ENCODE data around the gene PRDM16.

Gene PRDM16

DNA sequence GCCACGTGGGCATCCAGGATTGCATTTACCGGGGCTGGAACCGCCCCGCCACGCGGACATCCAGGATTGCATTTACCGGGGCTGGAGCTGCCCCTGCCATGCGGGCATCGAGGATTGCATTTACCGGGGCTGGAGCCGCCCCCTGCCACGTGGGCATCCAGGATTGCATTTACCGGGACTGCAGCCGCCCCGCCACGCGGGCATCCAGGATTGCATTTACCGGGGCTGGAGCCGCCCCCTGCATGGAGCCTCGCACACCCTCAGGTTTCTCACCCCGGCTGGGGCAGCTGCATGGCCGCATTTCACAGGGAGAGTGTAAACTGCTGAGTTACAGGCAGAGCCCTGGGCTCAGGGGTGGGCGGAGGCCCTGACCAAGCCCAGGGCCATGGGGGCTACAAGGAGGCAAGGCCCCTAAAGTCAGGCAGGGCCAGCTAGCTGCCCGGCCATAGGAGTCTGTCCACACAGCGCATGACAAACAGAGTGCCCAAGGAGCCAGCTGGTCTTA is 218.7 kb downstream of the PRDM16 start:
- peaks cover 11 to 21% of the 10 kb centered on the region in 2 donors for H3K27me3 ChIP-seq (ENCODE audit: control insufficient read depth in 1 of 2, insufficient read depth in 2 of 2, low read length in 2 of 2)

DNA sequence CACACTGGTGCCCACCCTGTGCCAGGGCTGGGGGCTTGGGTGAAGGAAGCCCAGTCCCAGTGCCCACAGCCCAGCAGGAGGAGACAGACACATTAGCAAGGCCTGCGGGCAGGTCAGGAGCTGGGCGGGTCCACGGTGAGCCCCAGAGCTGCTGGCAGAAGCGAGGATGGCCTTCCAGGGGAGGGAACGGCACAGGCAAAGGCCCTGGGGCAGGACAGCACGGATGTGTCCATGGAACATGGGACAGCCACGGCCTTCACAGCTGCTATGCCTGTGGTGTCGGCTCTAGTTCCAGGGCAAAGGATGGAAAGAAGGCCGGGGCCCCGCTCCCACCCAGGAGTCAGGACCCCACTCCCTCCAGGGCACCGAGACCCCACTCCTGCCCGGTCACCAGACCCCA is 220.5 kb downstream of the PRDM16 start:
- no peaks in the 10 kb centered on the region for H3K9me3 ChIP-seq (ENCODE audit: control insufficient read depth in 2 of 2, low read length in 2 of 2)
- H3K9ac ChIP-seq (ENCODE audit: low read length in 2 of 2): no peak overlapping the region
- no peaks in the 10 kb centered on the region for H3K4me1 ChIP-seq (ENCODE audit: control insufficient read depth, insufficient read depth, low read length)
- H3K4me3 ChIP-seq (ENCODE audit: low read length in 2 of 2): no peak overlapping the region
- peaks cover 2 to 7% of the 10 kb centered on the region in 2 donors for H3K27me3 ChIP-seq (ENCODE audit: control insufficient read depth in 1 of 2, insufficient read depth in 2 of 2, low read length in 2 of 2)
- H3K36me3 ChIP-seq (ENCODE audit: control insufficient read depth in 2 of 2, insufficient read depth in 2 of 2, low read length in 2 of 2): no peaks in the 10 kb centered on the region
- no peak overlapping the region for H3K27ac ChIP-seq (ENCODE audit: low read length)

More for the DNA sequence above, 218.7 kb downstream of the PRDM16 start:
- H3K4me3 ChIP-seq (ENCODE audit: low read length in 2 of 2): no peak overlapping the region
- H3K27ac ChIP-seq (ENCODE audit: low read length): no peak overlapping the region
- H3K36me3 ChIP-seq (ENCODE audit: control insufficient read depth in 2 of 2, insufficient read depth in 2 of 2, low read length in 2 of 2): no peaks in the 10 kb centered on the region
- no peaks in the 10 kb centered on the region for H3K9me3 ChIP-seq (ENCODE audit: control insufficient read depth in 2 of 2, low read length in 2 of 2)
- H3K9ac ChIP-seq (ENCODE audit: low read length in 2 of 2): no peak overlapping the region
- H3K4me1 ChIP-seq (ENCODE audit: control insufficient read depth, insufficient read depth, low read length): peaks cover 9% of the 10 kb centered on the region

DNA sequence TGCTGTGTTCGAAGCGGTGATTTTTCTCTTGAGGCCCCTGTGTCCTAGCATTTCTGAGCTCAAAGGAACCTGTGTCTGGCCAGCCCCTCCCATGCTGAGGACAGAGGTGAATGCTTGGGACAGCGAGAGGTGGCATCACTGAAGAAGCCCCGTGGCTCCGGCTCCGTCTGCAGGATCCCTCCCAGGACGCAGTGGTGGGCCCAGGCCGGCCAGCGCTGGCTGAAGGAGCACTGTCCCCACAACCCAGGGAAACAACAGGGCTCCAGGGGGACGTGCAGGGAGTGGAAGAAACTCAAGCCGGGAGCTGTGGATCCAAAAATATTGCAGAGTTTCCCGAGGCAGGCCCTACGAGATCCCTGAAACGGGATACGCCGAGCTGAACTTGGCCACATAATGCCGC is 221.4 kb downstream of the PRDM16 start:
- no peaks in the 10 kb centered on the region for H3K9me3 ChIP-seq (ENCODE audit: control insufficient read depth in 2 of 2, low read length in 2 of 2)
- H3K36me3 ChIP-seq (ENCODE audit: control insufficient read depth in 2 of 2, insufficient read depth in 2 of 2, low read length in 2 of 2): no peaks in the 10 kb centered on the region
- H3K4me3 ChIP-seq (ENCODE audit: low read length in 2 of 2): no peak overlapping the region
- H3K9ac ChIP-seq (ENCODE audit: low read length in 2 of 2): no peak overlapping the region
- peaks cover 4 to 5% of the 10 kb centered on the region in 2 donors for H3K27me3 ChIP-seq (ENCODE audit: control insufficient read depth in 1 of 2, insufficient read depth in 2 of 2, low read length in 2 of 2)
- H3K4me1 ChIP-seq (ENCODE audit: control insufficient read depth, insufficient read depth, low read length): no peaks in the 10 kb centered on the region
- no peak overlapping the region for H3K27ac ChIP-seq (ENCODE audit: low read length)

DNA sequence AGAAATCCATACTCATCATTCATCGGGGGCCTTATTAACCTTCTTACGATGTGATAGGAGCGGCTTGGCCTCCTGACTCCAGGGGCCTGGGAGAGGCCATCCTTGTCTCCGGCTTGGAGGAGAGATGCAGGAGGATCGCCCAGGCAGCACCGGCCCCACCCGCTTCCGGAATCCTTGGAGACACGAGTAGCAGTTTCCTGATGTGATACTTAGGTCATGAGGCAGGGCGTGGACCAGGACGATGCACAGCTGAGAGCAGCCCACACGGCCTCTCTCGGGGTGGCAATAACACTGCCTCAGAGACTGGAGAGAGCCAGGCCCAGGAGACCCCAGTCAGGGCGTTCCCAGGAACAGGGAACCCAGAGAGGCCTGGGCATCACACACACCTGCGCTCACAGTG is 221.9 kb downstream of the PRDM16 start:
- Histone ChIP-seq H3K9me3 (ENCODE audit: control insufficient read depth in 2 of 2, low read length in 2 of 2) (no peaks in the 10 kb centered on the region), H3K4me3 (ENCODE audit: low read length in 2 of 2) (no peak overlapping the region), H3K27ac (ENCODE audit: low read length) (no peak overlapping the region), H3K4me1 (ENCODE audit: control insufficient read depth, insufficient read depth, low read length) (no peaks in the 10 kb centered on the region), H3K9ac (ENCODE audit: low read length in 2 of 2) (no peak overlapping the region), H3K27me3 (ENCODE audit: control insufficient read depth in 1 of 2, insufficient read depth in 2 of 2, low read length in 2 of 2) (peaks cover 4% of the 10 kb centered on the region in 2 donors), H3K36me3 (ENCODE audit: control insufficient read depth in 2 of 2, insufficient read depth in 2 of 2, low read length in 2 of 2) (no peaks in the 10 kb centered on the region)

DNA sequence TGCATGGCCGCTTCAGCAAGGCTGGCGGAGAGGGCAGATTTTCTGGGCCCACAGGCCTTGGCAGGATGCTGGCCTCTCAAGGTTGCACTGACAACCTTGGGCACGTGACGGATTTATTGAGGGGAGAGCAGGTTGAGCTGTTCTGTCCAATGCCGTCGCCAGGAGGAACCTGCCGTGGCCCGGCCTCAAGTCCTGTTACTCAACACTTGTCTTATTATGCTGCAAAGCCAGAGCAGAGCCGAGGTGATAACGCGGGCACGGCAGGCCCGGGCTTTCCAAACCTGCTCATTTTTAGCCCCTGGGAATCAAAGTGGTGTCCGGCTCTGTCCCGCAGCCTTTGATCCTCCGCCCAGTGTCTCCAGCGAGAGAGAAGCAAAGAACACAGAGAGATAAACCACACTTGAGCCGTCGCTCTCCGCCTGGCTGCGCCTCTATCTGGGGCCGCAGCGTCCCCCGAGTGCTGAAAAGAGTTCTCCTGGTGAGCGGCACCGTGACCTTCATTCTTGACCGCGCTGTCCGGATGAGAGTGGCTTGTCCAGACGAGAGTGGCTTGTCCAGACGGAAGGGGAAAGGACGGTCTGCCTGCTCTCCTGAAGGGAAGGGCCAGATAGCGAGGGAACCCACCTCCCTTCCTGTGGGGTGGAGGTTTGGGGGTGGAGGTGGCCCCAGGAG is 223.2 kb downstream of the PRDM16 start:
- no peaks in the 10 kb centered on the region for H3K9me3 ChIP-seq (ENCODE audit: control insufficient read depth in 2 of 2, low read length in 2 of 2)
- H3K4me3 ChIP-seq (ENCODE audit: low read length in 2 of 2): no peak overlapping the region
- H3K4me1 ChIP-seq (ENCODE audit: control insufficient read depth, insufficient read depth, low read length): no peaks in the 10 kb centered on the region
- no peaks in the 10 kb centered on the region for H3K36me3 ChIP-seq (ENCODE audit: control insufficient read depth in 2 of 2, insufficient read depth in 2 of 2, low read length in 2 of 2)
- no peak overlapping the region for H3K27ac ChIP-seq (ENCODE audit: low read length)
- peaks cover 2% of the 10 kb centered on the region in 2 donors for H3K27me3 ChIP-seq (ENCODE audit: control insufficient read depth in 1 of 2, insufficient read depth in 2 of 2, low read length in 2 of 2)
- H3K9ac ChIP-seq (ENCODE audit: low read length in 2 of 2): no peak overlapping the region

DNA sequence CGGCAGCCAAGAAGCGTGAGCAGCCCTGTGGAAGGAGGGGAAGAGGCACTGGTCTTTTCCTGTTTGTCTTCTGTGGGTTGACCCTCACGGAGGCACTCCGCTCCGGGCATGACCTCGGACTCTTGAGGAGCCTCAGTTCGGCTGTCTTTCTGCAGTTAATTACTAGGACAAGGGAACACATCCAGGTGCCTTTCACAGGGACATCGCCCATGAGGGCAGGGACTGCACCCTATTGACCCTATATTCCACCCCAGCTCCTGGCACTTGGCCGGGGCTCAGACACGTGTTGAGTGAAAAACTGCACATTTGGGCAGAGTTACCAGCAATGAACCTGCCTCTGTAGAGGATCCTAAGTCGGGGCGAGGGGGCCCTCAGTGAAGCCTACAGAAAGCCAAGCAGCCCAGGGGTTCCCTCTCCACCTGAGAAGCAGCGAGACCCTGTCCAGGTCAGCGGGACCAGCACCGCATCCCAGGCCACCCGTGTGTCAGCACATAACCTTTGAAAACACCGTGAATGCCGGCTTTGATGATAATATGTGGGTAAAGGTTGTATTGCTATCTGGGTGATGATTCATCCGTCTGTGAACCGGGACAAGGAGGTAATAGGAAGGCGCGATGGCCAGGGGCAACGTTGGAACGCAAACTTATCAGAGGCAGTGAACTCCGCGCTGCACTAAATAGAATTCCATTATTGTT is 224.0 kb downstream of the PRDM16 start:
- no peak overlapping the region for H3K27ac ChIP-seq (ENCODE audit: low read length)
- no peaks in the 10 kb centered on the region for H3K36me3 ChIP-seq (ENCODE audit: control insufficient read depth in 2 of 2, insufficient read depth in 2 of 2, low read length in 2 of 2)
- no peak overlapping the region for H3K4me3 ChIP-seq (ENCODE audit: low read length in 2 of 2)

DNA sequence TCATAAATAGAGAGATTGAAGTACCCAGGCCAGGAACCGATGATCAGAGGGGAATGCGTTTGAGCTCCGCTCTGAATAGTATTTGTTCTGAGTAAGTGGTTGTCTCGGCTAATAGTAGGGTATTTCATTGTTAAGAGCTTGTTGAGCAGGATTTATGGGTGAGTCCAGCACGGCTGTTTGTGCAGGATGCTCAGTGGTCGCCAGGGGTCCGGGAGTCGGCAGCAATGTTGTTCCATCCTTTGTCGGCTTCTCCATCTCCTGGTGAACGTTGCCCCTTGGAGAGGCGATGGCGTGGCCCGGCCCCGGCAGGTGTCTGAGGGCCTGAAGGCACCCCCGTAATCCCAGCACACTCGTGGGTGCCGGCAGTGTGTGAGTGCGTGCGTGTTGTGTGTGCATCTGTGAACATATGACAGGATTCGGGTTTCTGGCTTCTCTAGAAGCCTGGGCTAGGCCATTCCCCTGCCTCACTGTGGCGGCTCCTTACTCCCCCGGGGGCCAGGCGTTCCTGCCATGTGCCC is 224.6 kb downstream of the PRDM16 start:
- Histone ChIP-seq H3K27me3 (ENCODE audit: control insufficient read depth in 1 of 2, insufficient read depth in 2 of 2, low read length in 2 of 2) (peaks cover 2% of the 10 kb centered on the region in 2 donors), H3K27ac (ENCODE audit: low read length) (no peak overlapping the region)

More for the DNA sequence above, 224.0 kb downstream of the PRDM16 start:
- H3K4me1 ChIP-seq (ENCODE audit: control insufficient read depth, insufficient read depth, low read length): no peaks in the 10 kb centered on the region
- no peaks in the 10 kb centered on the region for H3K9me3 ChIP-seq (ENCODE audit: control insufficient read depth in 2 of 2, low read length in 2 of 2)
- H3K9ac ChIP-seq (ENCODE audit: low read length in 2 of 2): no peak overlapping the region
- peaks cover 2% of the 10 kb centered on the region in 2 donors for H3K27me3 ChIP-seq (ENCODE audit: control insufficient read depth in 1 of 2, insufficient read depth in 2 of 2, low read length in 2 of 2)

DNA sequence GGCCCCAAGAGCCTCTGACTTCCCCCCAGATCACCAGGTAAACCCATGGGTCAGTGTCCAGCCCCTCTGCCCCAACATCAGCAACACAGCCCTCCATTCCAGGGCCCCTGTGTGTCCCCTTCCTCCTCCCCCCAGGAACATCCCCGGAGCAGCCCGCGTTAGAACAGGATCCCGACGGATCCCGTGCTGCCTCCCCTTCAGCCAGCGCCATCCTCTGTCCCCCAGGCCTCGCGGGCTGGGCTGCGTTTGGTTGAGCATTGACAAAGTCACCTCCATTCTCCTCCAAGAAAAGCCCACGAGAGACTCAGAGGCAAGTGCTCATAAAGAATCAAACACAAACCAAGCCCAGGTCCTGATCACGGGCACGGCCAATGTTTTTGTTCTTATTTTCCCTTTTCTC is 225.4 kb downstream of the PRDM16 start:
- H3K27ac ChIP-seq (ENCODE audit: low read length): no peak overlapping the region
- peaks cover under 1 to 2% of the 10 kb centered on the region in 2 donors for H3K27me3 ChIP-seq (ENCODE audit: control insufficient read depth in 1 of 2, insufficient read depth in 2 of 2, low read length in 2 of 2)
- H3K4me3 ChIP-seq (ENCODE audit: low read length in 2 of 2): no peak overlapping the region
- no peaks in the 10 kb centered on the region for H3K4me1 ChIP-seq (ENCODE audit: control insufficient read depth, insufficient read depth, low read length)
- H3K9me3 ChIP-seq (ENCODE audit: control insufficient read depth in 2 of 2, low read length in 2 of 2): no peaks in the 10 kb centered on the region
- no peaks in the 10 kb centered on the region for H3K36me3 ChIP-seq (ENCODE audit: control insufficient read depth in 2 of 2, insufficient read depth in 2 of 2, low read length in 2 of 2)
- H3K9ac ChIP-seq (ENCODE audit: low read length in 2 of 2): no peak overlapping the region

More for the DNA sequence above, 224.6 kb downstream of the PRDM16 start:
- H3K9ac ChIP-seq (ENCODE audit: low read length in 2 of 2): no peak overlapping the region
- H3K36me3 ChIP-seq (ENCODE audit: control insufficient read depth in 2 of 2, insufficient read depth in 2 of 2, low read length in 2 of 2): no peaks in the 10 kb centered on the region
- H3K9me3 ChIP-seq (ENCODE audit: control insufficient read depth in 2 of 2, low read length in 2 of 2): no peaks in the 10 kb centered on the region
- H3K4me1 ChIP-seq (ENCODE audit: control insufficient read depth, insufficient read depth, low read length): no peaks in the 10 kb centered on the region
- no peak overlapping the region for H3K4me3 ChIP-seq (ENCODE audit: low read length in 2 of 2)

DNA sequence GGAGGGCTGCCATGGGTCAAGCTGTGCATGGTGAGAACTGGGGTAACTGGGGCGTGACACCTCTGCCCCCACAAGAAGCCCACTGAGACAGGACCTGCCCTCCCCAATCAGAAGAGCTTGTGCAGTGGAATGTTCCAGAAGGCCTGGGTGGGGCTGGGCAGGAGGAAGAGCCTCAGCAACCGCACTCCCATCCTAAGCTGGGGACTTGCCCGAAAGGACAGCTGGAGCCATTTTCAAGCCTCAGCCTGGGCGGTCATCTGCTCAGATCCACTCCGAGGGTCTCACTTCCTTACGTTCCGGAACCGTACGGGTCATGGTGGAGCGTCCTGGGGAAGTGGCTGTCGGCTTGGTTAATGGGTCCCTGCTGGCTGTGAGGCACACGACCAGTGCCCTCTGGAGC is 226.8 kb downstream of the PRDM16 start:
- Histone ChIP-seq H3K9me3 (ENCODE audit: control insufficient read depth in 2 of 2, low read length in 2 of 2) (no peaks in the 10 kb centered on the region), H3K27ac (ENCODE audit: low read length) (no peak overlapping the region), H3K4me3 (ENCODE audit: low read length in 2 of 2) (no peak overlapping the region), H3K4me1 (ENCODE audit: control insufficient read depth, insufficient read depth, low read length) (no peaks in the 10 kb centered on the region), H3K9ac (ENCODE audit: low read length in 2 of 2) (no peak overlapping the region), H3K27me3 (ENCODE audit: control insufficient read depth in 1 of 2, insufficient read depth in 2 of 2, low read length in 2 of 2) (peaks cover 0 to 2% of the 10 kb centered on the region in 2 donors), H3K36me3 (ENCODE audit: control insufficient read depth in 2 of 2, insufficient read depth in 2 of 2, low read length in 2 of 2) (no peaks in the 10 kb centered on the region)

DNA sequence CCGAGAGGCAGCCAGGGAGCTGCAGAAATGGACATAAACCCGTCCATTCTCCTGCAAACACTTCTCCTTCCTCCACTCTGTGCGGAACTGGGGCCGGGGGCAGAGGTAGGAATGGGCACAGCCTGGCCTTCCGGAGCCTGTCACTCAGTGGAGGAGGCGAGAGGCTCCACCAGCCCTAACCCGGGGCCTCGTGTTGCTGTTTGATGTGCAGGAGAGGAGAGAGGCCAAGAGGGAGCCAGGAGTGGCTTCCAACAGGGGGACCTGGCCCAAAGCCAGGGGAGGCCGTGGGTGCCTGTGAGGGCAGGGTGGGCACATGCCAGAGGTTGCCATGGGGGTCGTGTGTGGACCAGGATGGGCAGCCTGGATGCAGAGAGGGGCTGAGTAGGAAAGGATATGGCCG is 227.3 kb downstream of the PRDM16 start:
- Histone ChIP-seq H3K27me3 (ENCODE audit: control insufficient read depth in 1 of 2, insufficient read depth in 2 of 2, low read length in 2 of 2) (peaks cover 0 to 2% of the 10 kb centered on the region in 2 donors), H3K4me3 (ENCODE audit: low read length in 2 of 2) (no peak overlapping the region), H3K9me3 (ENCODE audit: control insufficient read depth in 2 of 2, low read length in 2 of 2) (no peaks in the 10 kb centered on the region), H3K36me3 (ENCODE audit: control insufficient read depth in 2 of 2, insufficient read depth in 2 of 2, low read length in 2 of 2) (no peaks in the 10 kb centered on the region), H3K27ac (ENCODE audit: low read length) (no peak overlapping the region), H3K9ac (ENCODE audit: low read length in 2 of 2) (no peak overlapping the region), H3K4me1 (ENCODE audit: control insufficient read depth, insufficient read depth, low read length) (no peaks in the 10 kb centered on the region)

DNA sequence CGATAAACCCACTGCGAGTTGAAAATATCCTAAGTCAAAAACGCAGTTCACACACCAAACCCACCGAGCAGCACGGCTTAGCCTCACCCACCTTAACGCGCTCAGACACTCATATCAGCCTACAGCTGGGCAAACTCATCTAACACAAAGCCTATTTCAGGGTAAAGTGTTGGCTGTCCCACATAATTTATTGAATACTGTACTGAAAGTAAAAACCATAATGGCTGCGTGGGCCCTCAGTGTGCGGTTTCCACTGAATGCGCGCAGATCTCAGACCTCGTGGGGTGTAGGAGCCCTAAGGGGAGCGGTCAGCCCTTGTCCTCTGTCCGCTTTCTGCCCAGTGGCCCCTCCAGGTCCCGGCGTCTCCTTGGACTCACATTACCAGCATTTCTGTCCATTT is 227.8 kb downstream of the PRDM16 start:
- Histone ChIP-seq H3K9ac (ENCODE audit: low read length in 2 of 2) (no peak overlapping the region), H3K36me3 (ENCODE audit: control insufficient read depth in 2 of 2, insufficient read depth in 2 of 2, low read length in 2 of 2) (no peaks in the 10 kb centered on the region), H3K27me3 (ENCODE audit: control insufficient read depth in 1 of 2, insufficient read depth in 2 of 2, low read length in 2 of 2) (peaks cover 0 to 2% of the 10 kb centered on the region in 2 donors), H3K9me3 (ENCODE audit: control insufficient read depth in 2 of 2, low read length in 2 of 2) (peaks cover 0 to 3% of the 10 kb centered on the region in 2 donors), H3K4me3 (ENCODE audit: low read length in 2 of 2) (no peak overlapping the region), H3K27ac (ENCODE audit: low read length) (no peak overlapping the region), H3K4me1 (ENCODE audit: control insufficient read depth, insufficient read depth, low read length) (no peaks in the 10 kb centered on the region)
